Ishikawa (cell line): ENCODE results near the gene ADK.

Source experiments
- CREB1 ChIP-seq: IDR thresholded peaks from 2 replicates; pipeline ENCODE4 v1.6.1; 2012; ENCODE audit warnings: low read depth
- EGR1 ChIP-seq: IDR thresholded peaks from 2 replicates; pipeline ENCODE4 v1.6.1; 2012
- EP300 ChIP-seq: IDR thresholded peaks from 2 replicates; pipeline ENCODE4 v1.6.1; 2012; ENCODE audit warnings: borderline replicate concordance
- NFIC ChIP-seq: IDR thresholded peaks from 2 replicates; pipeline ENCODE4 v1.6.1; 2012
- RAD21 ChIP-seq: IDR thresholded peaks from 2 replicates; pipeline ENCODE4 v1.6.1; 2012; ENCODE audit warnings: low read depth
- TAF1 ChIP-seq: IDR thresholded peaks from 2 replicates; pipeline ENCODE4 v1.6.1; 2012; ENCODE audit warnings: low read depth, mild to moderate bottlenecking
- TEAD4 ChIP-seq: IDR thresholded peaks from 2 replicates; pipeline ENCODE4 v1.6.1; 2012
- ZBTB7A ChIP-seq: IDR thresholded peaks from 2 replicates; pipeline ENCODE4 v1.6.1; 2012; ENCODE audit warnings: low read depth
- TF ChIP-seq, protein P1 (sequence below): IDR thresholded peaks from 2 replicates; pipeline ENCODE4 v1.6.1; 2012; ENCODE audit warnings: low read depth, mild to moderate bottlenecking
- TF ChIP-seq, protein P2 (sequence below): IDR thresholded peaks from 2 replicates; pipeline ENCODE4 v1.6.1; 2012
- TF ChIP-seq, protein P3 (sequence below): IDR thresholded peaks from 2 replicates; pipeline ENCODE4 v1.6.1; 2012

DNA sequence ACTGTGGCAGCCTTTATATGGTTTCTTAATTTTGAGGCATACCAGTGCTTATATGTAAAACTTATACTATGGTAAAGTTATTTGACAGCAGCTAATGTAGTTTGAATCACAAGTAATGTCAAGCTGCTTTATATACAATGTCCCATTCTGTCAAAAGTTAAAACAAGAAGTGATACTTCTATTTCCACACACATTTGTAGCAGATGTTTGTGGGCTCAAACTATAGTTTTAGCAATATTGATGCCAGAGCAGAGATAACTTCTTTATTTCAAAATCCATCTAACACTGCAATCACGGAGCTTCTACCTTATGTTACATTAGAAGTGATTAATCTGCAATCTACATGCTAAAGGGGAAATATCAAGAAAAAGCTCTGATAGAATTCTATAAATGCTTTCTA, 149.6 kb downstream of the ADK start:
- no peak for TF ChIP-seq ZBTB7A
- TF ChIP-seq EGR1 = no peak
- TF ChIP-seq, protein P1, sequence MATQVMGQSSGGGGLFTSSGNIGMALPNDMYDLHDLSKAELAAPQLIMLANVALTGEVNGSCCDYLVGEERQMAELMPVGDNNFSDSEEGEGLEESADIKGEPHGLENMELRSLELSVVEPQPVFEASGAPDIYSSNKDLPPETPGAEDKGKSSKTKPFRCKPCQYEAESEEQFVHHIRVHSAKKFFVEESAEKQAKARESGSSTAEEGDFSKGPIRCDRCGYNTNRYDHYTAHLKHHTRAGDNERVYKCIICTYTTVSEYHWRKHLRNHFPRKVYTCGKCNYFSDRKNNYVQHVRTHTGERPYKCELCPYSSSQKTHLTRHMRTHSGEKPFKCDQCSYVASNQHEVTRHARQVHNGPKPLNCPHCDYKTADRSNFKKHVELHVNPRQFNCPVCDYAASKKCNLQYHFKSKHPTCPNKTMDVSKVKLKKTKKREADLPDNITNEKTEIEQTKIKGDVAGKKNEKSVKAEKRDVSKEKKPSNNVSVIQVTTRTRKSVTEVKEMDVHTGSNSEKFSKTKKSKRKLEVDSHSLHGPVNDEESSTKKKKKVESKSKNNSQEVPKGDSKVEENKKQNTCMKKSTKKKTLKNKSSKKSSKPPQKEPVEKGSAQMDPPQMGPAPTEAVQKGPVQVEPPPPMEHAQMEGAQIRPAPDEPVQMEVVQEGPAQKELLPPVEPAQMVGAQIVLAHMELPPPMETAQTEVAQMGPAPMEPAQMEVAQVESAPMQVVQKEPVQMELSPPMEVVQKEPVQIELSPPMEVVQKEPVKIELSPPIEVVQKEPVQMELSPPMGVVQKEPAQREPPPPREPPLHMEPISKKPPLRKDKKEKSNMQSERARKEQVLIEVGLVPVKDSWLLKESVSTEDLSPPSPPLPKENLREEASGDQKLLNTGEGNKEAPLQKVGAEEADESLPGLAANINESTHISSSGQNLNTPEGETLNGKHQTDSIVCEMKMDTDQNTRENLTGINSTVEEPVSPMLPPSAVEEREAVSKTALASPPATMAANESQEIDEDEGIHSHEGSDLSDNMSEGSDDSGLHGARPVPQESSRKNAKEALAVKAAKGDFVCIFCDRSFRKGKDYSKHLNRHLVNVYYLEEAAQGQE = no peak
- no peak for TF ChIP-seq RAD21
- no peak for TF ChIP-seq NFIC
- TF ChIP-seq CREB1 = no peak
- TF ChIP-seq EP300 = no peak
- TF ChIP-seq, protein P2, sequence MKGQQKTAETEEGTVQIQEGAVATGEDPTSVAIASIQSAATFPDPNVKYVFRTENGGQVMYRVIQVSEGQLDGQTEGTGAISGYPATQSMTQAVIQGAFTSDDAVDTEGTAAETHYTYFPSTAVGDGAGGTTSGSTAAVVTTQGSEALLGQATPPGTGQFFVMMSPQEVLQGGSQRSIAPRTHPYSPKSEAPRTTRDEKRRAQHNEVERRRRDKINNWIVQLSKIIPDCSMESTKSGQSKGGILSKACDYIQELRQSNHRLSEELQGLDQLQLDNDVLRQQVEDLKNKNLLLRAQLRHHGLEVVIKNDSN = no peak
- no peak for TF ChIP-seq TEAD4
- TF ChIP-seq TAF1 = no peak
- TF ChIP-seq, protein P3, sequence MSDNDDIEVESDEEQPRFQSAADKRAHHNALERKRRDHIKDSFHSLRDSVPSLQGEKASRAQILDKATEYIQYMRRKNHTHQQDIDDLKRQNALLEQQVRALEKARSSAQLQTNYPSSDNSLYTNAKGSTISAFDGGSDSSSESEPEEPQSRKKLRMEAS = no peak
